Measurements from ENCODE around the gene HSPA1A.
"Not testable (repeated sequence)": the region's sequence is repeated elsewhere in the genome, so short reads cannot be mapped to it uniquely, and the experiment has no call there.

DNA sequence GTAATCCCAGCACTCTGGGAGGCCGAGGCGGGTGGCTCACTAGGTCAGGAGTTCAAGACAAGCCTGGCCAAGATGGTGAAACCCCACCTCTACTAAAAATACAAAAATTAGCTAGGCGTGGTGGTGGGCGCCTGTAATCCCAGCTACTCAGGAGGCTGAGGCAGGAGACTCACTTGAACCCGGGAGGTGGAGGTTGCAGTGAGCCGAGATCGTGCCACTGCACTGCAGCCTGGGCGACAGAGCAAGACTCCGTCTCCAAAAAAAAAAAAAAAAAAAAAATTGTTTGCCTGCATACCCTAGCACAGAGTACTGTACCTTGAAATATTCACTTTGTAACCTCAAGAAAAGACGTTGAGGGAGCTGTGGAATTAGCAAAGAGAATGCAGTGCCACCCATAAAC lies 5.1 kb downstream of the HSPA1A start:
- TF ChIP-seq POLR2AphosphoS5, POLR2A (IDR thresholded peaks at IDR 0.05): not testable (repeated sequence)

All from prostate gland (tissue), 1 donor.